Left lung (tissue), 14 donors: ENCODE results near the gene PTF1A. TPM values are rescaled to one million over a fixed set of nuclear protein-coding genes. Genes with fewer than 3 reads are reported as not detected.

Experiments used
- ATAC-seq: fragments of 200-7000 bp; cut with Tn5 transposase; one replicate; pipeline ENCODE4 v1.9.1; 2020; ENCODE audit warnings: moderate library complexity
- DNase-seq, 4 donors: peaks; one replicate each; pipeline ENCODE4 v3.0.0-alpha.2; 2013 to 2020
- H3K27ac ChIP-seq, 2 donors: fragments of 200-600 bp; sonication (generic) in 1 of 2; one replicate each; pipeline versions ENCODE4 v1.5.0 to v1.8.0; 2020 to 2021
- H3K27me3 ChIP-seq, 2 donors: fragments of 200-600 bp; sonication (generic) in 1 of 2; one replicate each; pipeline versions ENCODE4 v1.5.0 to v1.8.0; 2020 to 2021
- H3K36me3 ChIP-seq, 2 donors: fragments of 200-600 bp; sonication (generic) in 1 of 2; one replicate each; pipeline versions ENCODE4 v1.5.0 to v1.8.0; 2020 to 2021
- H3K4me1 ChIP-seq, 2 donors: fragments of 200-600 bp; one replicate each; pipeline ENCODE4 v1.8.0; 2021
- H3K4me3 ChIP-seq, 2 donors: fragments of 200-600 bp; sonication (generic) in 1 of 2; one replicate each; pipeline versions ENCODE4 v1.5.0 to v1.8.0; 2020 to 2021; ENCODE audit warnings: mild to moderate bottlenecking in 1 of 2
- H3K9me3 ChIP-seq, 2 donors: fragments of 200-600 bp; sonication (generic) in 1 of 2; one replicate each; pipeline versions ENCODE4 v1.5.0 to v1.8.0; 2020 to 2021
- CTCF ChIP-seq, 2 donors: fragments of 200-600 bp; sonication (generic) in 1 of 2; IDR thresholded peaks; one replicate each; pipeline versions ENCODE4 v1.5.0 to v1.8.0; 2021; ENCODE audit warnings: antibody characterized with exemption in 2 of 2
- intact Hi-C, 2 donors: fragments of 100-400 bp; cut with DNase I; formaldehyde crosslinking; loops; one replicate each; pipeline versions ENCODE4 v1.11.2 to v1.14.2; 2022
- long read RNA-seq, 12 donors: library from polyadenylated mRNA in 2 of 12; unstranded in 2 of 12; transcript quantifications; one replicate each; pipeline ENCODE4 v2.0.0 and lab custom pipeline, GENCODE V29; 2019 to 2026
- polyA plus RNA-seq, 6 donors: library from polyadenylated mRNA; unstranded; fragments of 120-200 nt; gene quantifications; one replicate each; pipeline ENCODE4 v1.2.1, GENCODE V29; 2013; ENCODE audit not compliant: insufficient read length in 6 of 6
- total RNA-seq, 2 donors: library from RNA; stranded (reverse); fragmentation: NEBNext Ultra II Directional; extraction: Animal tissue kit (Norgen Biotek cat#: 25700); gene quantifications; one replicate each; pipeline ENCODE4 v1.2.1, GENCODE V29; 2021
- donor health status: DM: no; HTN: yes; CAD: no.
- donor health status: DM: no; HTN: no; CAD: no.

The PTF1A gene
- not detected for total RNA-seq
- under 1 TPM in 1 of 6 donors, not detected in 5; 0.30 TPM for polyA plus RNA-seq
- long read RNA-seq, donor 1, result 0 reads
- long read RNA-seq, donor 2, result 0 reads
- long read RNA-seq, donor 3, result 0 reads
- long read RNA-seq, donor 4, result 0 reads
- long read RNA-seq, donor 5, result 0 reads
- long read RNA-seq, donor 6, result 0 reads
- long read RNA-seq, donor 7, result 0 reads
- long read RNA-seq, donor 8, result 0 reads
- long read RNA-seq, donor 9, result 0 reads
- long read RNA-seq, donor 10, result 0 reads
- long read RNA-seq, donor 11, result 0 reads
- long read RNA-seq, donor 12, result 0 reads

GRCh38 chr10:23191764-23192711, at the start of gene PTF1A:
Gene PTF1A, plus strand, starts transcription at chr10:23192312. Its CDS starts 219 bp downstream, at chr10:23192531.
- no peak for TF ChIP-seq CTCF (IDR thresholded peaks at IDR 0.05)
- peaks cover 0 to 10% of the 10 kb centered on the region in 2 donors for H3K4me1 ChIP-seq
- peaks cover 66 to 99% of the 10 kb centered on the region in 2 donors for H3K27me3 ChIP-seq
- H3K27ac ChIP-seq, result no peak within 1 kb of the TSS
- H3K9me3 ChIP-seq, result no peaks in the 10 kb centered on the region
- H3K4me3 ChIP-seq, result no peak within 1 kb of the TSS
- no peaks in the 10 kb centered on the region for H3K36me3 ChIP-seq
- ATAC-seq, result no peak
- no peak for DNase-seq
- intact Hi-C loops, result no loop called here

- DNase-seq, result no peak
- peaks cover 0 to 10% of the 10 kb centered on the region in 2 donors for H3K27me3 ChIP-seq
- no peaks in the 10 kb centered on the region for H3K4me1 ChIP-seq
- H3K27ac ChIP-seq, result no peak overlapping the region
- no peaks in the 10 kb centered on the region for H3K36me3 ChIP-seq
- no peak overlapping the region for H3K4me3 ChIP-seq
- ATAC-seq, result peak; percentile 51
- intact Hi-C loops, result no loop called here
- no peaks in the 10 kb centered on the region for H3K9me3 ChIP-seq
- no peak for TF ChIP-seq CTCF (IDR thresholded peaks at IDR 0.05)
Observed at GRCh38 chr10:23146258-23146657, 45.9 kb upstream of the PTF1A start.

GRCh38 chr10:23147035-23147434, 45.1 kb upstream of the PTF1A start:
- DNase-seq, result no peak
- peaks cover 0 to 10% of the 10 kb centered on the region in 2 donors for H3K27me3 ChIP-seq
- no peak overlapping the region for H3K4me3 ChIP-seq
- intact Hi-C loops, result no loop called here
- H3K27ac ChIP-seq, result no peak overlapping the region
- H3K4me1 ChIP-seq, result no peaks in the 10 kb centered on the region
- ATAC-seq, result no peak
- TF ChIP-seq CTCF (IDR thresholded peaks at IDR 0.05), result no peak
- no peaks in the 10 kb centered on the region for H3K9me3 ChIP-seq
- H3K36me3 ChIP-seq, result no peaks in the 10 kb centered on the region

- intact Hi-C loops, result no loop called here
- peaks cover 0 to 10% of the 10 kb centered on the region in 2 donors for H3K27me3 ChIP-seq
- H3K36me3 ChIP-seq, result no peaks in the 10 kb centered on the region
- no peak for ATAC-seq
- H3K4me1 ChIP-seq, result no peaks in the 10 kb centered on the region
- no peak for DNase-seq
- H3K4me3 ChIP-seq, result no peak overlapping the region
- no peak for TF ChIP-seq CTCF (IDR thresholded peaks at IDR 0.05)
- H3K27ac ChIP-seq, result no peak overlapping the region
- no peaks in the 10 kb centered on the region for H3K9me3 ChIP-seq
Observed at GRCh38 chr10:23148214-23148613, 43.9 kb upstream of the PTF1A start.

- no peak for TF ChIP-seq CTCF (IDR thresholded peaks at IDR 0.05)
- Histone ChIP-seq H3K9me3 (no peaks in the 10 kb centered on the region), H3K4me1 (no peaks in the 10 kb centered on the region), H3K27ac (no peak overlapping the region), H3K4me3 (no peak overlapping the region), H3K36me3 (no peaks in the 10 kb centered on the region), H3K27me3 (peaks cover 0 to 10% of the 10 kb centered on the region in 2 donors)
- intact Hi-C loops, result no loop called here
- no peak for ATAC-seq
- no peak for DNase-seq
Observed at GRCh38 chr10:23150091-23150490, 42.0 kb upstream of the PTF1A start.
